Kidney epithelial cell (primary cell): ENCODE measurements around the gene MRRF. TPM values are rescaled to one million over a fixed set of nuclear protein-coding genes. Genes with fewer than 3 reads are reported as not detected.

Experiments
- DNase-seq: peaks from one replicate; pipeline ENCODE4 v3.0.0-alpha.2; 2010; ENCODE audit warnings: low read depth
- H3K27me3 ChIP-seq: 2 replicates; pipeline ENCODE4 v1.6.0; 2011; ENCODE audit warnings: low read length; ENCODE audit not compliant: control insufficient read depth, insufficient read depth
- H3K36me3 ChIP-seq: 2 replicates; pipeline ENCODE4 v1.5.1; 2011; ENCODE audit warnings: low read length; ENCODE audit not compliant: control insufficient read depth, insufficient read depth
- H3K4me3 ChIP-seq: 2 replicates; pipeline ENCODE4 v1.5.1; 2011; ENCODE audit warnings: low read depth, mild to moderate bottlenecking, control low read depth, low read length
- total RNA-seq: library from RNA; depleted of rRNA; stranded (reverse); fragments of >200 nt; gene quantifications from 2 replicates; pipeline ENCODE4 v1.2.3, GENCODE V29; 2015
- TF ChIP-seq, protein P1 (sequence below): IDR thresholded peaks from 2 replicates; pipeline ENCODE4 v1.5.1; 2011; ENCODE audit warnings: mild to moderate bottlenecking, moderate library complexity, low read length, control low read depth, inconsistent platforms; ENCODE audit not compliant: insufficient read depth, poor library complexity, severe bottlenecking

MRRF gene
- total RNA-seq, 1 donor from 2014 or later: 46.2 TPM

DNA sequence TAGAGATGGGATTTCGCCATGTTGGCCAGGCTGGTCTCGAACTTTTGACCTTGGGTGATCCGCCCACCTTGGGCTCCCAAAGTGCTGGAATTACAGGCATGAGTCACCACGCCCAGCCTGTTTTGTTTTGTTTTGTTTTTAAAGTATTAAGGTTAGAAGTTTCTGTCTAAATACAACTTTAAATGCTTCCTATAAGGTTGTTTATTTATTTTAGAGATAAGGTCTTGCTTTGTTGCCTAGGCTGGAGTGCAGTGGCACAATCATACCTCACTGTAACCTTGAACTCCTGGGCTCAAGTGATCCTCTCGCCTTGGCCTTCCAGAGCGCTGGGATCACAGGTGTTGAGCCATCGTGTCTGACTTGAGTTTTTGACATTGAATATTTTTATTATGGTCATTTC, 11.4 kb downstream of the MRRF start:
- H3K4me3 ChIP-seq: no peak overlapping the region
- H3K36me3 ChIP-seq: no peaks in the 10 kb centered on the region
- DNase-seq: no peak
- no peaks in the 10 kb centered on the region for H3K27me3 ChIP-seq
- TF ChIP-seq, protein P1, sequence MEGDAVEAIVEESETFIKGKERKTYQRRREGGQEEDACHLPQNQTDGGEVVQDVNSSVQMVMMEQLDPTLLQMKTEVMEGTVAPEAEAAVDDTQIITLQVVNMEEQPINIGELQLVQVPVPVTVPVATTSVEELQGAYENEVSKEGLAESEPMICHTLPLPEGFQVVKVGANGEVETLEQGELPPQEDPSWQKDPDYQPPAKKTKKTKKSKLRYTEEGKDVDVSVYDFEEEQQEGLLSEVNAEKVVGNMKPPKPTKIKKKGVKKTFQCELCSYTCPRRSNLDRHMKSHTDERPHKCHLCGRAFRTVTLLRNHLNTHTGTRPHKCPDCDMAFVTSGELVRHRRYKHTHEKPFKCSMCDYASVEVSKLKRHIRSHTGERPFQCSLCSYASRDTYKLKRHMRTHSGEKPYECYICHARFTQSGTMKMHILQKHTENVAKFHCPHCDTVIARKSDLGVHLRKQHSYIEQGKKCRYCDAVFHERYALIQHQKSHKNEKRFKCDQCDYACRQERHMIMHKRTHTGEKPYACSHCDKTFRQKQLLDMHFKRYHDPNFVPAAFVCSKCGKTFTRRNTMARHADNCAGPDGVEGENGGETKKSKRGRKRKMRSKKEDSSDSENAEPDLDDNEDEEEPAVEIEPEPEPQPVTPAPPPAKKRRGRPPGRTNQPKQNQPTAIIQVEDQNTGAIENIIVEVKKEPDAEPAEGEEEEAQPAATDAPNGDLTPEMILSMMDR: no peak

DNA sequence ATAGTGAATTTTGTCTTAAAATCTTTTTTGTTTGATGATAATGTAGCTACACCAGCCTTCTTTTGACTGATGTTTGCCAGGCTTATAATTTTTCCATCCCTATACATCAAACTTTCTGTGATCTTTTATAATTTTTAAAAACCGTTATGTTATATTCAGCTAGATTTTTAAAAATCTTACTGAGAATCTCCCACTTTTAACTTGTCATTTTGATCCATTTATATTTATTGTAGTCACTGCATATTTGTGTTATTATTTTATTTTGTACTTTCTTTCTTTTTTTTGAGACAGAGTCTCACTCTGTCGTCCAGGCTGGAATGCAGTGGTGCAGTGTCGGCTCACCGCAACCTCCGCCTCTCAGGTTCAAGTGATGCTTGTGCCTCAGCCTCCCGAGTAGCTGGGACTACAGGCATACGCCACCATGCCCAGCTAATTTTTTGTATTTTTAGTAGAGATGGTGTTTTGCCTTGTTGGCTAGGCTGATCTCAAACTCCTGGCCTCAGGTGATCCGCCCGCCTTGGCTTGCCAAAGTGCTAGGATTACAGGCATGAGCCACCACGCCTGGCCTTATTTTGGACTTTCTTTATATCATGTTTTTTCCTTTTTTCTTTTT, 12.7 kb downstream of the MRRF start:
- Histone ChIP-seq H3K27me3 (no peaks in the 10 kb centered on the region), H3K4me3 (no peak overlapping the region), H3K36me3 (no peaks in the 10 kb centered on the region)
- TF ChIP-seq, protein P1: no peak
- no peak for DNase-seq

DNA sequence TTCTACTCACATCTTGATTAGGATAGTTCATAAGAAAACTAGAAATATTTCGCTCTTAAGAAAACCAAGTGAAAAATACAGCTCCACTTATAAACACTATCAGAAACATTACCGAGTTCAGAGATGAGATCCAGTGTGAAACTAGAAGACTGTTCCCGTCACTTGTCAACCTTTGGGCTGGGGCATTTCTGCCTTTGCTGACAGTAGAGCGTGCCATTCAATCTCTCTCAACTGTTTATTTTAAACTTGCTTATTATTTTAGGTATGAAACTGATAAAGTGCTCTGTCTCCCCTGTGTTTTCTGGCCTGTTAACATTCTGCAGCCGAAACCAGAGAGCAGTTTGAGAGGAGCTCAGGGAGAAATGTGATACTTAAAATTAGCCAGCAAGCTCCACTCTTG, 16.7 kb downstream of the MRRF start:
- TF ChIP-seq, protein P1: no peak
- Histone ChIP-seq H3K27me3 (no peaks in the 10 kb centered on the region), H3K36me3 (no peaks in the 10 kb centered on the region)

DNA sequence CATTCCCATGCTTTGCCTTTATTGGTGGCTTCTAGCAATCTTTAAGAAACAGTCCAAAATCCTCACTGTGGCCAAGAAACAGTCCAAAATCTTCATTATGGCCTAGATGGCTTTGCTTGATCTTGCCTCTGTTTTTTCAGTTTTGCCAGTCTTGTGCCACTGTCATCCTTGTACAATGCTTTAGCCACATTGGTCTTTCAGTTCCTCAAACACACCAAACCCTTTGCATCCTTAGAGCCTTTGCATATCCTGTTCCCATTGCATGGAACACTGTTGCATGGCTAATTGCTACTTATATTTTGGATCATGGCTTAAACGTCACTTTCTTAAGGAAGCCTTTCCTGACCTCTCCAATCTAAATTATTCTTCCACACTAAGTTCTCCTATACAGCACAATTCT, 22.1 kb downstream of the MRRF start:
- TF ChIP-seq, protein P1: no peak
- no peak for DNase-seq
- no peaks in the 10 kb centered on the region for H3K27me3 ChIP-seq
- peaks cover 1% of the 10 kb centered on the region for H3K36me3 ChIP-seq
- no peak overlapping the region for H3K4me3 ChIP-seq

More for the DNA sequence above, 16.7 kb downstream of the MRRF start:
- H3K4me3 ChIP-seq: no peak overlapping the region
- no peak for DNase-seq

DNA sequence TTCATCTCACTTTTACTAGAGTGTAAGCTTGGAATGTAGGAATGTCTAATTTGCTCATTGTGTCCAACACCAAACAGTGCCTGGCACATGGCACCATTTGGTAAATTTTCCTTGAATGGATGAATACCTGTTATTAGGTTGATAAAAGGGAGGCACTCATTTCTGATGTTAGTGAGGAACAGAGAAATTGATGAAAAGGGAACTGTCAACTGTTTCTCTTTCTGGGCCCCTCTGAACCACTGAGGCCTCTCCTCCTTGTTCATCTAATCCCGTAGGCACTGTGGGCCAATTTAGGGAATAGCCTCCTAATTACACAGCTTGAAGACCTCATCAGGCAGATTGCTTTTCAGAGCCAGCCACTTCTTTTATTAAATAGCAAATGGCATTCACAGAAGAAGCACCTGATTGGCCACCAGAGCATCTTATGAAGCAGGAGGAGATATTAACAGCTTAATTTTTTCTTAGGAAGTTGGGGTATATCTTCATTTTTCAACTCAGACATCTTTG, 22.6 kb downstream of the MRRF start:
- Histone ChIP-seq H3K4me3 (no peak overlapping the region), H3K36me3 (peaks cover 1% of the 10 kb centered on the region), H3K27me3 (no peaks in the 10 kb centered on the region)
- TF ChIP-seq, protein P1: no peak
- no peak for DNase-seq

DNA sequence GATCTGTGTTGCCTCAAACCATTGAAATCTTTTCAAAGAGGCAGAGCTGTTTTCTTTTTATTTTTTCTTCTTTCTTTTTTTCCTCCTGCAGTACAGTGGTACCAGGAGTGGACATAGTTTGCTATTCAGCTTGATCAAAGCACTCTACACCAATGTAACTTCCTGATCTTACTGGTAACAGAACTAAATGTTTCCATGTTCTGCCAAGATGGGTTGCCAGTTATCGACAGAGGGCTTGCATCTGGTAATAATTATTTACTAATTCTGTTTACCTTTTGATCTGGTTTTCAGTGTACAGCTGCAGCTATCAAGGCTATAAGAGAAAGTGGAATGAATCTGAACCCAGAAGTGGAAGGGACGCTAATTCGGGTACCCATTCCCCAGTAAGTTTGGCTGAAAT, 26.8 kb downstream of the MRRF start:
- Histone ChIP-seq H3K27me3 (no peaks in the 10 kb centered on the region), H3K36me3 (peaks cover 1% of the 10 kb centered on the region), H3K4me3 (no peak overlapping the region)
- DNase-seq: no peak
- TF ChIP-seq, protein P1: no peak
